GM18861 (cell line): ENCODE results near the gene PEX1.
"Not testable (repeated sequence)": the region's sequence is repeated elsewhere in the genome, so short reads cannot be mapped to it uniquely, and the experiment has no call there.

Source experiments
- ATAC-seq: cut with Tn5 transposase; IDR thresholded peaks from one replicate; pipeline ENCODE4 v1.9.1; 2021; ENCODE audit not compliant: unreplicated experiment

Gene PEX1

GRCh38 chr7:92506363-92506762 is 22.0 kb downstream of the PEX1 start:
- ATAC-seq: no peak

GRCh38 chr7:92504563-92504962 is 23.8 kb downstream of the PEX1 start:
- no peak for ATAC-seq

DNA sequence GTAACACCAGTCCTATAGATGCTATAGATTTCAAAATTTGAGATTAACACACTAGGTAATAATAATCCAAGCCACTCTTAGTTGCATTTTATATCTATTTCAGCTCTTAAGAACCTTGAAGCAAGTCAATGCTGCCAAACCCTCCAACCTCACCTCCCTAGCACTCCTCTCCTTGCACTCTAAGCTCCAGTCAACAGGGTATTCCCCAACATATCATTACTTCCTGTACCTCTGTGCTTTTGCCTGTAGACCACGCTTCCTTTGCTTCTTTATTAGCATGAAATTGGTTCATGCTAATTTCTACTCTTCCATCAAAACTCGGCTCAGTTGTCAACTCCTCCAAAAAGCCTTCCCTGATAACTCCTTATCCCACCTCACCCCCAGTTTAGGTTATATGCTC is 24.6 kb downstream of the PEX1 start:
- ATAC-seq: no peak

DNA sequence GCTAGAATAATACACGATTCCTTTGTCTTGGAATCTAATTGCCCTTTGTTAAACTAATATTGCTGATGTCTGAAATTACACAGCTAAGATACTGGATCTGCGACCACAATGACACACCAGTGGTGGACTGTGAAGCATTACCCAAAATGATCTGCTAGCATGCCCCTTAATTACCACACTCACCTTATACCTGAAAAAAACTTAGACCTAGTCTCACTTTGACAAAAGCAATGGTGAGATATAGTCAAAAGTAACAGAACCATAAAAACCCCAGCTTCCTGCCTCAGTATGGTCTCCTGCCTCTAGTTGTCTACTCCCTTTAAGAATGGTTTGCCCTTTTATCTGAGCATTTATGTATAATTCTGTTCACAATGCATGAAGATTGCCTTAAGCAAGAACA is 29.8 kb downstream of the PEX1 start:
- ATAC-seq: no peak

DNA sequence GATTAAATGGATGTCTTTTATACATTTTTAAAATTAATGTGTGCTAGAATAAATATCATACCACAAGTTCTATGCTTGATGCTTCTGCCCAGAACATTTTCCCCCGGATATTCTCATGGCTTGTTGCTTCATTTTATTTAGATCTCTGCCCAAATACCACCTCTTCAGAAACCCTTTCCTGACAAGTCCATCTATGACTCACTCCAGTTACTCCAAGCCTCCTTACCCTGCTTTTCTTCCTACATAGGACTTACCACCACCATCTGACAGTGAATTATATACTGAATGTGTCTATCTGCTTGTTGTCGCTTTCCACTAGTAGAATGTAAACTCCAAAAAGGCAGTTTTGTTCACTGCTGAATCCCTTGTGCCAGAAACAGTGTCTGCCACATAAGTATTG is 31.4 kb downstream of the PEX1 start:
- no peak for ATAC-seq

- no peak for ATAC-seq
Measured at GRCh38 chr7:92489634-92490033, 38.7 kb downstream of the PEX1 start.

DNA sequence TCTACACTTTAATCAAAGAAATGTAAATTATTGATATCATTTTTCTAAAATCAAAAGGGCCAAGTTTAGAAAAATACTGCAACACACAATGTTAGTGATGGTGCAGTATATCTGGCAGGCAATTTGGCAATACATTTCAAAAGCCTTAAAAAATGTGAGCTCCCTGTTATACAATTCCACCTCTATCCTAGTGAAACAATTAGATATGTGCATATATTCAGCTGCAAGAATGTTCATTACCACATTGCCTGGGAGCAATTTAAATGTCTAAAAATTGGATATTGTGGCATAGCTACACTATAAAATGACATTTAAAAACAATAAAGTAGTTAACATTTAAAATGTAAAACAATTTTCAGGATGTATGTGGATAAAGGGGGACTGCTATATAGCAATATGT is 40.5 kb downstream of the PEX1 start:
- no peak for ATAC-seq

DNA sequence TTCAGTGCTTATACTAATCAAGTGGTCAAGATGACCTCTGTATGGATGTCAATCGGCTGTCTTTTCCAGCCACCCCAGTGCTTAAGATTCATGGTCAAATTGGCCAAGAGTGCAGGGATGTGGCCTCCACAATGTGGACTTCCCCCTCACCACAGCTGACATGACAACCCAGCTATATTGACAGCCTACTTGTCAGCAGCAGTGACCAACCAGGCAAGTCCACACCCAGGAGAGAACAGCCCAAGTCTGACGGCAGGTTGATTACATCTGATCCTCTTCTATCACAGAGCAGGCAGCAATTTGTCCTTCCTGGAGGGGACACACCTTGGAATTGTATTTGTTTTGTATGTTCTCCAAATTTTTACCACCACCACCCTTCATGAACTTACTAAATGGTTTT is 42.3 kb downstream of the PEX1 start:
- no peak for ATAC-seq

DNA sequence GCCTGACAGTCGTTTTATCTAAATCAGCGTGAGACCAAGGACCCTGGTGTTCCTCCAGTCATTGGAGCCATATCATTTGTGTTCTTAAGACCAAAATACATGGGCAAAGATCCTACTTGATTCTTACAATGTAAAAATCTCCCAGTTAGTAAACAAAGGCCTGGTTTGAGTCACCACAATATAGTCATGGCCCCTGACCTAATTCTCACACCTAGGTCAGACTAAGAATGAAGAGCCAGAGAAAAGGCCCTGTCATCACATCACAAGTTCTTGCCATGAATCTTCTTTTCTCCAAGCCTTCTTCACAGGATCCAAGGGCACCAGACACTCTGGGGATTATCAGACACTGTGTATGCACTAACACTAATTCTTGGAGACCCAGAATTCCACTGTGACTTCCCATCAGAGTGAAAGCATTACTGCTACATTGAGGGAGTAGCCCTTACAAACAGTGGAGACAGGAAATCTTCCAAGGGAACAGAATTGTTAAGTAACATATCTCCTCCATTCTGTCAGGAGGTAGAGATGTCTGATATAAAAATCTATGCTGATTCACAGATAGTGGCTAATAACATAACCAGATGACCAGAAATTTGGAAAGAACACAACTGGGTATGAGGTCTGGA is 42.9 kb downstream of the PEX1 start:
- ATAC-seq: no peak

- ATAC-seq: not testable (repeated sequence)
Measured at GRCh38 chr7:92484226-92484625, 44.1 kb downstream of the PEX1 start.

DNA sequence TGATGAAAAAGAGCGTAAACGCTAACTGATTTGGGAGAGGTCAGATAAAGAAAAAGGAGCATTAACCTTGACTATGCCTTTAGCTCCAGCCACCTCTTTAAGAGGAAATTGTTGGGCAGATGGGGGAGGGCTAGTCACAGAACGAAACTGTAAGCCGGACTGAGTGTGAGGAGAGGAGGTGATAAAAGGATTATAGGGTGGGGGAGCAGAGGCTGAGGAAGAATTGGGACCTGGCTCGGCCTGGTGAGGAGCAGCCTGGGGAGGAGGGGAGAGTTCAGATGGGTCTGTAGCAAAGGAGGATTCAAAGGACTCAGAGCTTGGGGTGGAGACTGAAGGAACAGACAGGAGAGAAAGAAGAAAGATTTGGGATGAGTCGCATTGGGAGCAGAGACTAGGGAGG is 44.7 kb downstream of the PEX1 start:
- not testable (repeated sequence) for ATAC-seq

DNA sequence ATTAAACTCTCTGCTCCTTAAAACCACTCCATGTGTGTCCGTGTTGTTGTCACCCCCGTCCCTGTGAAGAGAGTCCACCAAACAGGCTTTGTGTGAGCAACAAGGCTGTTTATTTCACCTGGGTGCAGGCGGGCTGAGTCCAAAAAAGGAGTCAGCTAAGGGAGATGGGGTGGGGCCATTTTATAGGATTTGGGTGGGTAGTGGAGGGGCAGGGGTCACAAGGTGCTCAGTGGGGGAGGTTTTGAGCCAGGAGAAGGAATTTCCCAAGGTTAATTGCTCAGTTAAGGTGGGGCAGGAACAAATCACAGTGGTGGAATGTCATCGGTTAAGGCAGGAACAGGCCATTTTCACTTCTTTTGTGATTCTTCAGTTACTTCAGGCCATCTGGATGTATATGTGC is 49.2 kb downstream of the PEX1 start:
- ATAC-seq: not testable (repeated sequence)

DNA sequence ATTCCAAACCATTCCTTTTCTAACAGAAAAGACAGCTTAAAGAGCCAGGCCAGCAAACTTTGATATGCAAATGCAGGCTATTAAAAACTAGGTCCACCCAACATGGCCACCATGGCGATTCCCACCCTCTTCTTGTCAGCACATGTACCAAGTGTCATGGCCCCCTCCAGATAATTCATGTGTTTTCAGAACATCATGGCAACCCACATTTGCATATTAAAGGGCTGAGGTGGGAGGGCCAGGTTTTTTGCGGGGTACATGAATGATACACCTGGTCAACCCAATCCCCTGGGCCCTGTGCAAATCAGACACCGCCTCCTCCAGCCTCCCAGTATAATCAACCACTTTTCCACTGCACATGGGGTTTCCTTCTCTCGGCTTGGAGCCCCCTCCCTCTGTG is 49.6 kb downstream of the PEX1 start:
- ATAC-seq: no peak

DNA sequence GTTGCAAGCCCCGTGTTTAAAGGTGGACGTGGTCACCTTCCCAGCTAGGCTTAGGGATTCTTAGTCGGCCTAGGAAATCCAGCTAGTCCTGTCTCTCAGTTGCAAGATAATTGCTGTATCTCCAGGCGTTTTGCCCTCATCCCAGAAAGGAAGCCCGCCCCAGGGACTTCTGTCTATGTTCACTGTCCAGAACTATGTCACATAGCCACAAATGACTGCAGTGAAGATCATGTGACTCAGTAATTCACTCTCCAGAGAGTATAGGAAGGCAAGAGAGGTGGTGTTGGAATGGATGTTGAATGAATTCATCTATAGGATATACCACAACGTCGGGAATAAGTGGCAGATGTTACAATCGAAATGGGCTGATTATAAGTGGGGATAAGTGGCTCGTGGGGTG is 50.2 kb downstream of the PEX1 start:
- no peak for ATAC-seq

DNA sequence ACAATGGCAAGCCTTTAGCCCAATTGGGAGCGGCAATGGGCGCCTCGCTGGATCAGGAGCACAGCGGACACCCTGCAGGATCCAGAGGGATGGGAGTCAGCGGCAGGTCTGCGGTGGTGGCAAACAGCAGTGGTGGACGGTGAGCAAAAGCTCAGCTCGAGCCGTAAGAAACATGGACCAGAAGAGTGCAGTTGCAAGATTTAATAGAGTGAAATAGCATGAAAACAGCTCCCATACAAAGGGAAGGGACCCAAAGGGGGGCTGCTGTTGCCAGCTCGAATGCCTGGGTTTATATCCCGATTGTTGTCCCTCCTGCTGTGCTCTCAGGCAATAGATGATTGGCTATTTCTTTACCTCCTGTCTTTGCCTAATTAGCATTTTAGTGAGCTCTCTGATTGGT is 50.6 kb downstream of the PEX1 start, which contains the start of gene ERVW-1:
Gene ERVW-1, minus strand, starts transcription at position 266 of the 400 bp plus-strand sequence. CDS start 7,565 bp downstream, outside the sequence.
- not testable (repeated sequence) for ATAC-seq

GRCh38 chr7:92475851-92476590 is 52.3 kb downstream of the PEX1 start:
- not testable (repeated sequence) for ATAC-seq

- ATAC-seq: not testable (repeated sequence)
Measured at GRCh38 chr7:92475261-92475770, 53.0 kb downstream of the PEX1 start.

DNA sequence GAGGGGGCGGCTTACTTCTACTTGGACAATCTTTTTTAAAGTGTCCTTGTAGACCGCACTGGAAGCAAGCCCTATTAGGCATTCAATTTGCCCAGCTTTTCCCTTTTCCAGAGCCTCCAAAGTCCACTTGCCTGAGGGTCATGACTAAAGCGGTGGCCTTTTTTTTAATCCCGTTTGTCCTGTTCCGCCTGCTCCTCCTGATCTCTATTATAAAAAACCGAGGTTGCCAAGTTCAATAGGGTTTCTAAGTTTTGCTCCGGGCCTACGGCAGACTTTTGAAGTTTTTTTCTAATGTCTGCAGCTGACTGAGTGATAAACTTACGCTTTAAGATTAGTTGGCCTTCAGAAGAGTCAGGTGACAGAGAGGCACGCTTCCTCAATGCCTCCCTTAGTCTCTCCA is 54.3 kb downstream of the PEX1 start:
- not testable (repeated sequence) for ATAC-seq

DNA sequence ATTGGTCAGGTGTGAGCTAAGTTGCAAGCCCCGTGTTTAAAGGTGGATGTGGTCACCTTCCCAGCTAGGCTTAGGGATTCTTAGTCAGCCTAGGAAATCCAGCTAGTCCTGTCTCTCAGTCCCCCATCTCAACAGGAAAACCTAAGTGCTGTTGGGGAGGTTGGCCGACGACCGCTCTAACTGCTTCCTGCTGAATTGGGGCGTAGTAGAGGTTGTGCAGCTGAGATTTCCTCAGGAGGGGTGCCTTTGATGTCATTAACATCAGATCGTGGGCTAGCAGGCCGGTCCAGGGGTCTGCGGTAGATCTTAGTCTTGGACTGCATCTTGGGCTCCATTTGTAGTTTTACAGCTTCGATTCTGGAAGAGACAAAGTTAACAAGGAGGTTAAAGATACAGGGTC is 59.7 kb downstream of the PEX1 start:
- ATAC-seq: not testable (repeated sequence)

DNA sequence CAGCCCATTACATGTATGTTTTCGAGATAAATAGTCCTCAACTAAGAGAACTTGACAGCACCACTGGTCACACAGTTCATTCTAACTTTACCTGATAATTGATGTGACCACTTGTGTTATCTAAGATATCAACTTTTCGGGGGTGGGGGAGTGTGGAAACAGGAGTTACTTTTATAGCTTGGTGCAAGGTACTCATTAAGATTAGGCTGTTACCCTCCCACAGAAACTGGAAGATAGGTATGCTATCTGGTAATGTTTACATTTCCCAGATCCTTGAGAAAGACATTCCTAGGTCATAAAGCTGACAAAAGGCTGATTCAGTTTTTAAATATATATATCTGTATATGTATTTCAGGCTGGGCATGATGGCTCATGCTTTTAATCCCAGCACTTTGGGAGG is 61.6 kb downstream of the PEX1 start:
- ATAC-seq: no peak

GRCh38 chr7:92464515-92464914 is 63.8 kb downstream of the PEX1 start:
- no peak for ATAC-seq

- no peak for ATAC-seq
Measured at GRCh38 chr7:92462560-92462959, 65.8 kb downstream of the PEX1 start.
